ENCODE measurements around the gene MRNIP.

GRCh38 chr5:179805529-179806249 lies 52.9 kb downstream of the MRNIP start:
- no peak for TF ChIP-seq CSRNP3 (CRISPR knock-in tag; IDR thresholded peaks at IDR 0.05)
- no peak for TF ChIP-seq RARB (CRISPR knock-in tag; IDR thresholded peaks at IDR 0.05)
